CD1c-positive myeloid dendritic cell (primary cell): Measurements from ENCODE around the gene KCNJ6.
A peak's percentile ranks its signal among the peaks of the same experiment; 100 is the strongest.
"Not testable (repeated sequence)": the region's sequence is repeated elsewhere in the genome, so short reads cannot be mapped to it uniquely, and the experiment has no call there.

Experiments used
- DNase-seq: peaks from one replicate; pipeline ENCODE4 v3.0.0-alpha.2; 2016; ENCODE audit errors: extremely low spot score

The KCNJ6 gene, protein sequence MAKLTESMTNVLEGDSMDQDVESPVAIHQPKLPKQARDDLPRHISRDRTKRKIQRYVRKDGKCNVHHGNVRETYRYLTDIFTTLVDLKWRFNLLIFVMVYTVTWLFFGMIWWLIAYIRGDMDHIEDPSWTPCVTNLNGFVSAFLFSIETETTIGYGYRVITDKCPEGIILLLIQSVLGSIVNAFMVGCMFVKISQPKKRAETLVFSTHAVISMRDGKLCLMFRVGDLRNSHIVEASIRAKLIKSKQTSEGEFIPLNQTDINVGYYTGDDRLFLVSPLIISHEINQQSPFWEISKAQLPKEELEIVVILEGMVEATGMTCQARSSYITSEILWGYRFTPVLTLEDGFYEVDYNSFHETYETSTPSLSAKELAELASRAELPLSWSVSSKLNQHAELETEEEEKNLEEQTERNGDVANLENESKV

GRCh38 chr21:37916310-37917051, at the start of gene KCNJ6:
Gene KCNJ6 (minus strand): TSS chr21:37916457. CDS start chr21:37840682, 75,775 bp downstream.
- DNase-seq, result peak; percentile 33

DNA sequence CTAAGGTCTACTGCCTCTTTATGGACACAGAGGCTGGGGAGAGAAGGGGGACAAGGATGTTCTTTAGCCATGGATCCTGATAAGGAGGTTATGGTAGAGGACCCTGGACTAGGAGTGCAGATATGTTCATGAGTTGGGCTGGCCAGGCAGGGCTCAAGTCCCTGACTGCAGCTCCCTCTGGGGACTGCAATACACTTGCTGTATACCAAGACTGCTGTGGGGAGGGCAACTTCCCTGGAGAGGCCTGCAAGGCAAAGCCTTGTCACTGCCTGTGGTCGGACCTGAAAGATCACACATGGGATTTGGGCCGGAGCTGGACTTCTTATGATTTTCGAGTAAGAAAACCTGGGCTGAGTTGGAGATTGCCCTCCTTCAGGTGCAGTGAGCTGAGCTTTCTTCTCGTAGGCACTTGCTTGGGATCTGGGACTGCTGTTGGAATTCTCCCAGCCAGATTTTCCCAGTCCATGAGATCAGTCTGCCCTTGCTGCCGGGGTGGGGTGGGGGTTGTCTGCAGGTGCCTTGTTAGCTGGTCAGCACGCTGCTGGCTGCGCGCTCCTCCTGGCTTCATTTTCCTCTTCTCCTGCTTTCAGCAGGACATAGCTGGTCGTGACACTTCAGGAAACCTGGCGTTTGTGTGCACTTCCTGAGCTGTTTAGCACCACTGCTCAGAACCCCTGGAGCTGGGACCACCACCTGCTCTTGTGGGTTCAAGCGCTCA, 49.0 kb upstream of the KCNJ6 start:
- DNase-seq, result no peak

DNA sequence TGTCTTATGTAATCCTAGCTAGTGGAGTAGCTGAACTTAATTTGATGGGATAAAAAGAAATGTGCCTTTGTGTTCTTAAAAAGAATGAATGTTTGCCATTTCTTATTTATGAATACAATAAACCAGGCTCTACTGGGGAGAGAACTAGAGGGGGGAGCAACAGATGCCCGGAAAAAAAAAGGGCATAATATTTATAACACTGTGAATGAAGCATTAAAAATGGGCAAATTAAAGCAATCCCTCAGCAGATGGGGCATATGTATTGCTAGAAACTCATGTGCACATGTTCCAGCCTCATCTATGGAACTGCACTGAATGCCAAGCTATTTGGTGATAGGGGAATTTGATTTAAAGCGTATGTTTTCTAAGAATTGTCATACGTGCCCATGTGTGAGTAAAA, 42.3 kb upstream of the KCNJ6 start:
- DNase-seq, result no peak

DNA sequence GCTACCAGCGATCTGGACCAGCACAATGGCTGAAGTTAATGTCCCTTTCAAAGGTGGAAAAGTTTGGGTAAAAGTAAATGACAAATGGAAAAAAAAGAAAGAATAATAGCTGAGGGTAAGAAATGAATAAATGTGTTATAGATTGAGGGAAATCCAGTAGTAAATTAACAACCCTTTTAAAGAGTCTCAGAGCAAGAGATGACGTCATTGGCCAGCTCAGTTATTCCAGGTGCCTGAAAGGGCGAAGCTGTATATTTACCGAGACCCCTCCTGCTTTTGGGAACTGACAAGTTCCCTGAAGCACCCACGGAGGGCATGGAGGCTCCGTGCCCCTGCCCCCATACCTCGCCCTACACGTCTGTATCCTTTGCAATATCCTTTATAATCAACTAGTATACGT, 40.5 kb upstream of the KCNJ6 start:
- DNase-seq, result no peak

GRCh38 chr21:37945036-37945435, 28.8 kb upstream of the KCNJ6 start:
- no peak for DNase-seq

GRCh38 chr21:37944496-37944895, 28.2 kb upstream of the KCNJ6 start:
- DNase-seq, result no peak

DNA sequence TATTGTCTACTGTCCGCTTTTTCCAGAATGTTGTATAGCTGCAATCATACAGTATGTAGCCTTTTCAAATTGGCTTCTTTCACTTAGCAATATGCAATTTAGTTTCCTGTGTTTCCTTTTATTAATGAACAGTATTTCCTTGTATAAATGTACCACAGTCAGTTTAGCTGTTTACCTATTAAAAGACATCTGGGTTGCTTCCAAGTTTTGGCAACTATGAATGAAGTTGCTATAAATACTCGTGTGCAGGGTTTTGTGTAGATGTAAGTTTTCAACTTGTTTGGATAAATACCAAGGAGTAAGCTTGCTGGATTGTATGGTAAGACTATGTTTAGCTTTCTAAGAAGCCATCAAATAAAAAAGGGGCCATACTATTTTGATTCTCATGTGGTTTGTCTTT, 24.4 kb upstream of the KCNJ6 start:
- DNase-seq, result no peak

DNA sequence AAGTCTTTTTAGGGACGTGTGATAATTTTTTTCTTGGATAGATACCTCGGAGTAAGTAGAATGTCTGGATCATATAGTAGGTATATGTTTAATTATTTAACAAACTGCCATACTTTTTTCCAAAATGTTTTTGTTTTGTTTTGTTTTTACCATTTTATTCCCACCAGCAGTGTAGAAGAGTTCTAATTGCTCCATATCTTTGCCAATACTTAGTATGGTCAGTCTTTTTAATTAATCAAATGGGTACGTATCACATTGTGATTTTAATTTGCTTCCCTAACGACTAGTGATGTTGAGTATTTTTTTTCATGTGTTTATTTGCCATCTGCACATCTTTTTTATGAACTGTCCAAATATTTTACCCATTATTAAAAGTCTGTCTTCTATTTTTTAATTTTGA, 23.6 kb upstream of the KCNJ6 start:
- DNase-seq, result no peak

- no peak for DNase-seq
Measured at GRCh38 chr21:37939251-37939650, 23.0 kb upstream of the KCNJ6 start.

- DNase-seq, result no peak
Measured at GRCh38 chr21:37937668-37938067, 21.4 kb upstream of the KCNJ6 start.

GRCh38 chr21:37936010-37936785, 19.9 kb upstream of the KCNJ6 start:
- DNase-seq, result no peak

- DNase-seq, result no peak
Measured at GRCh38 chr21:37932936-37933335, 16.7 kb upstream of the KCNJ6 start.

DNA sequence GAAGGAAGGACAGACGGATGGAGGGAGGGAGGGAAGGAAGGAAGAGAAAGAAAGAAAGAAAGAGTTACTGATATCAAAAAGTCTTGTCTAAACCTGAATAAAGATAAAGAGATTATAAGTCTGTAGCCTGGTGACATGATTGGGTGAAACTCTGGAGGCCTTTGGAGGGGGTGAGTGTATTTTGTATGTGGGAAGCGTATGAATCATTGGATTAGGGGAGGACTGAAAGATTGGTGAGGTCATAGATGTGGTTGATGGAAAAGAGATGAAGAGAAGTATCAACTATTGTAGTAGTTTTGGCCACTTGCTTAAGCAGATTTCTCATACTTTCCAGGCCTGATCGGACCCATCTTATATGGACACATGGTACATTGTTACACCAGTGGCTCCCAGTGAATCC, 11.5 kb upstream of the KCNJ6 start:
- DNase-seq, result no peak

- DNase-seq, result no peak
Measured at GRCh38 chr21:37921091-37921490, 4.8 kb upstream of the KCNJ6 start.

GRCh38 chr21:37920302-37920701, 4.0 kb upstream of the KCNJ6 start:
- DNase-seq, result not testable (repeated sequence)

- DNase-seq, result no peak
Measured at GRCh38 chr21:37917612-37918011, 1.4 kb upstream of the KCNJ6 start.

GRCh38 chr21:37915941-37916309, 332 bp downstream of the KCNJ6 start:
- no peak for DNase-seq

DNA sequence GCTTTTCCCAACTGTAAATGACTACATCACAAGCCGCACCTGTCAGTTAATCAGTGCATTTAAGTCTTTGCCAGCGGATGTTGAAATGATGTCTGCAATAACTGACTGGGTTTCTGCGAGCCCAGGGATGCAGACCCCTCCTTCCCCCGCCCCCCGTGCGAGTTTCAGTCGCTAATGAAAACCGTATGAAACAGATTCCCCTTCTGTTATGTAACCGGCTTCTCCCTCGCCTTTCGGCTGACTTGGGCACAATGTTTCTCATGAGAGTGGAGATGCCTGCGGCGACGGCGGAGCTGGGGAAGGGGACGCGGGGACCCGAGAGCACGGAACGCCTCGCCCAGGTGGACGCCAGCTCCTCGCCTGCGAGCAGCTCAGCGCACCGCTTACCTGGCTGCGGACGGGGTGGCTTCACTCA, 753 bp downstream of the KCNJ6 start:
- no peak for DNase-seq

GRCh38 chr21:37912616-37913015, 3.6 kb downstream of the KCNJ6 start:
- no peak for DNase-seq

- no peak for DNase-seq
Measured at GRCh38 chr21:37909936-37910335, 6.3 kb downstream of the KCNJ6 start.

GRCh38 chr21:37908691-37909090, 7.6 kb downstream of the KCNJ6 start:
- DNase-seq, result no peak

DNA sequence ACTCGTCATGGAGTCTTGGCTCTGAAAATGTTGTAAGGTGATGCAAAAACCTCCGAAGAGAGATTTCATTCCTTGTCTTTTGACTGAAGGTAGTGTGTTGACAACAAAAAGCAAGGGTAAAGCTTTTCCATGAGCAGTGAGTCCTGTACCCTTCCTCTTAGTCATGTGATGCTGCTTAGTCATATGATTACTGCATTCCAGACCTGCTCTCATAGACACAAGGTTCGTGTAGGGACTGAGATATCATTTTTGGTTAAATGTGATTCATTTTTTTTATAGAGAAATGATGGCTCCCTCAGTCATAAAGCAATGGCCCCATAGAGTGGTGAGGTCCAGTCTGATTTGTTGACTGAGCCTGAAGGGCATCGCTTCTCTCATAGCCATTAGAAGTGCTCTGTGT, 9.2 kb downstream of the KCNJ6 start:
- no peak for DNase-seq
